AG09319 (cell line): Measurements from ENCODE around the gene TUFM.
A peak's percentile ranks its signal among the peaks of the same experiment; 100 is the strongest.
"Not testable (repeated sequence)": the region's sequence is repeated elsewhere in the genome, so short reads cannot be mapped to it uniquely, and the experiment has no call there.

Source experiments
- DNase-seq: peaks from one replicate; pipeline ENCODE4 v3.0.0-alpha.2; 2010; ENCODE audit warnings: low read depth; ENCODE audit errors: extremely low read depth
- TF ChIP-seq, protein P1 (sequence below): IDR thresholded peaks from 2 replicates; pipeline ENCODE4 v1.5.1; 2011; ENCODE audit warnings: low read depth, mild to moderate bottlenecking, inconsistent platforms, low read length, moderate library complexity

Gene TUFM

DNA sequence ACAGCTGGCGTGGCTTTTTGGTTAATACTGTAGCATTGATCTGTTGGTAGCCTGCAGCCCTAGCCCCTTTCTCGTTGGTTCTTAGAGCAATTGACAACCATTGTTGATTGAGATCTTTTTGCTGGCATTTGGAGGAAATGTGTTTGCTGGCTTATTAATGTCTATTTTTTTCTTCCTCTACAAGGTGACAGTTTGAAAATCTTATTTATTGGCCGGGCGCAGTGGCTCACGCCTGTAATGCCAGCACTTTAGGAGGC lies 21.5 kb downstream of the TUFM start:
- TF ChIP-seq, protein P1, sequence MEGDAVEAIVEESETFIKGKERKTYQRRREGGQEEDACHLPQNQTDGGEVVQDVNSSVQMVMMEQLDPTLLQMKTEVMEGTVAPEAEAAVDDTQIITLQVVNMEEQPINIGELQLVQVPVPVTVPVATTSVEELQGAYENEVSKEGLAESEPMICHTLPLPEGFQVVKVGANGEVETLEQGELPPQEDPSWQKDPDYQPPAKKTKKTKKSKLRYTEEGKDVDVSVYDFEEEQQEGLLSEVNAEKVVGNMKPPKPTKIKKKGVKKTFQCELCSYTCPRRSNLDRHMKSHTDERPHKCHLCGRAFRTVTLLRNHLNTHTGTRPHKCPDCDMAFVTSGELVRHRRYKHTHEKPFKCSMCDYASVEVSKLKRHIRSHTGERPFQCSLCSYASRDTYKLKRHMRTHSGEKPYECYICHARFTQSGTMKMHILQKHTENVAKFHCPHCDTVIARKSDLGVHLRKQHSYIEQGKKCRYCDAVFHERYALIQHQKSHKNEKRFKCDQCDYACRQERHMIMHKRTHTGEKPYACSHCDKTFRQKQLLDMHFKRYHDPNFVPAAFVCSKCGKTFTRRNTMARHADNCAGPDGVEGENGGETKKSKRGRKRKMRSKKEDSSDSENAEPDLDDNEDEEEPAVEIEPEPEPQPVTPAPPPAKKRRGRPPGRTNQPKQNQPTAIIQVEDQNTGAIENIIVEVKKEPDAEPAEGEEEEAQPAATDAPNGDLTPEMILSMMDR: no peak
- no peak for DNase-seq

- TF ChIP-seq, protein P1: peak; percentile 11
- DNase-seq: peak; percentile 97
Measured at GRCh38 chr16:28823873-28824716, 22.1 kb downstream of the TUFM start.

DNA sequence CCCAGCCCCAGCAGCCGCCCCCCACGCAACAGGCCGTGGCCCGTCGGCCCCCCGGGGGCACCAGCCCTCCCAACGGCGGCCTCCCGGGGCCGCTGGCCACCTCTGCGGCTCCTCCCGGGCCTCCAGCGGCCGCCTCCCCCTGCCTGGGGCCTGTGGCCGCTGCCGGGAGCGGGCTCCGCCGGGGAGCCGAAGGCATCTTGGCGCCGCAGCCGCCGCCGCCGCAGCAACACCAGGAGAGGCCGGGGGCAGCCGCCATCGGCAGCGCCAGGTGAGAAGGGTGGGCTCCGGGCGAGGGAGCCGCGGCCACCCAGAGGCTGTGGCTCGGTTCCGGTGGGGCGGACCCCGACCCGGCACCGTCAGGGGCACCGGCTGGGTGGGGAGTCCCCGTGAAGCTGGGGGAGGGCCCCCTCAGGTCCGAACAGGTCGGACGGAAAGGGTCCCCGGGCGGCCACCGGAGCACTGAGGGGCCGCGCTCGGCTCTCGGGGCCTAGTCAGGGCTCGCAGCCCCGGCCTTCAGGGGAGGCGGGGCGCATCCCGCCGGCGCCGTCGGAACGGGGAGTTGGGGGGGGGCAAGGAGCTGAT lies 22.8 kb downstream of the TUFM start:
- TF ChIP-seq, protein P1: no peak
- DNase-seq: no peak

DNA sequence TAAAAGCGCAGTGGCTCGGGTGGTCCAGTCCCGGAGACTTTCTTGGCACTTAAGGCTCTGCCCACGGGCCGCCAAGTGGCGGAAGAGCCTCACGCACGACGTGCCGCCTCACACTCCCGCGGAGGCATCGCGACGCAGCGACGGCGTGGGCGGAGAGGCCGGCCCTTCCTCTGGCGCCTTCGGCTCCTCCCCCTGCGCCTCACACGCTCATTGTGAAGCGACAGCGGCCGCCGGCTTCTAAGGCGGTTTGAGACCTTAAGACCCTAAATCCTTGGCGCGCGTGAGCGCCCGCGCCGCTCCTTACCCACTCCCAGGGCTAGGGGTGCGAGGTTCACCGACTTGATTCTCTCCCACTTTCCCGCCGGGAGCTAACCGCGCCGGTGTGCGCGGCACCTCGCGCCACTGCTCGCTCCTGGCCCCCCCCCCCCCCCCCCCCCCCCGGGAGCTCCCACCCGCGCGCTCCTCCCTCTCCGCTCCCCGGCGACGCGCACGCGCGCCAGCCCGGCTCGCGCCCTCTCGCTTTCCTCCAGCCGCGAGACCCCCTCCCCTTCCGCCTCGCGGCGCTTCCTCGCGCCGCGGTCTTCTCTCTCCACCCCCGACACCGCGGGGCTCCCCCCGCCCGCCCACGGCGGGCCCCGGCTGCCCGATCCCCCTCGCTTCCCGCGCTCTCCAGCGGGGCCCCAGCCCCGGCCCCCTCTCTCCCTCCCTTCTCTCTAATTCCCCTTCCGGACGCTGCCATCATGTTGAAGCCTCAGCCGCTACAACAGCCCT lies 23.4 kb downstream of the TUFM start, which contains the start of gene ATXN2L:
Gene ATXN2L, plus strand, starts transcription at position 480 of the 771 bp plus-strand sequence. Its CDS starts 261 bp downstream, at position 741.
- peak; percentile 93 for DNase-seq
- TF ChIP-seq, protein P1: no peak

DNA sequence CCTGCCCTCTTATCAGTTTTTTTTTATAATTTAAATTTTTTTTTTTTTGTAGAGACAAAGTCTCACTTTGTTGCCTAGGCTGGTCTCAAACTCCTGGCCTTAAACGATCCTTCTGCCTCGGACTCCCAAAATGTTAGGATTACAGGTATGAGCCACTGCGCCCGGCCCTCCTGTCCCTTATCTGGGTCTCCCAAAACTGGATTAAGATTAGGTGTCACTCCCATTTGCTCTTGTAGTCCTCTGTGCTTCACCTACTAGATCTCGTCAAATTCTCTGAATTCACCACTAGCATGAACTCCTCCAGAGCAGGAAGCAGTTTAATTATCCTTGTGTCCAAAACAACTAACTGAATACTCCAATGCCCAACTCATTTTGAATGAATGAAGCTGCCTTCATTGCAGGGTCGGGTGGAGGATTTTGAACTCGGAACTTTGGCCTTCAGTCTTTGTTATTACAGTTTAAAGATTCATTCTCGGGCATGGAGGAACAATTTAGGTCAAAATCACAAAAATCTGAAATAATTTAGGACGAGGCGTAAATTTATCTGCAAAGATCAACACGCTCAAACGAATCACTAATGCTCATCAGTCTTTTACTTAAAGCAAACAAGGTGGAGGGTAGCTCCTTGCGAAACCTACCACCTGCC lies 24.2 kb downstream of the TUFM start:
- DNase-seq: no peak
- TF ChIP-seq, protein P1: no peak

DNA sequence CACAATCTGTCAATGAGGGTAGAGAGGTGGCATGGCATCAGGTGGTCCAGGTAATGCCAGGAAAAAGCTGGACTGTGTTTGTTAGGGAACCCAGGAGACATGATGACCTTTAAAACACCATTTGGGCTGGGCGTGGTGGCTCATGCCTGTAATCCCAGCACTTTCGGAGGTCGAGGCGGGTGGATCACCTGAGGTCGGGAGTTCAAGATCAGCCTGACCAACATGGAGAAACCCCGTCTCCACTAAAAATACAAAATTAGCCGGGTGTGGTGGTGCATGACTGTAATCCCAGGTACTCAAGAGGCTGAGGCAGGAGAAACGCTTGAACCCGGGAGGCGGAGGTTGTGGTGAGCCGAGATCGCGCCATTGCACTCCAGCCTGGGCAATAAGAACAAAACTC lies 25.6 kb downstream of the TUFM start:
- DNase-seq: not testable (repeated sequence)

DNA sequence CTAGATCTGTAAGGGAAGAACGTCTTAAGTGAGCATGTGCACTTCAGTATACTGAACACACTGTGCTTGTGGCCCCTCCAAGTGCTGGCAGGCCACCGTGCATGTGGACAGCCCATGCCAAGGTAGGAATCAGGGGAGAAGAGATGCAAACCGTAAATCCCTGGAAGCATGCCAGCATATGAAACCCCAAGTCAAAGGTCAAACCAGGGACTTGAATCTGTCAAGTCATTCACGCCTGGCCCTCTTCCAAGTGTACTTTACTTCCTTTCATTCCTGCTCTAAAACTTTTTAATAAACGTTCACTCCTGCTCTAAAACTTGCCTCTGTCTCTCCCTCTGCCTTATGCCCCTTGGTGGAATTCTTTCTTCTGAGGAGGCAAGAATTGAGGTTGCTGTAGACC lies 26.1 kb downstream of the TUFM start:
- TF ChIP-seq, protein P1: no peak

GRCh38 chr16:28807445-28808120 lies 38.6 kb downstream of the TUFM start:
- DNase-seq: not testable (repeated sequence)

More for the DNA sequence above, 26.1 kb downstream of the TUFM start:
- DNase-seq: no peak
